K562 (cell line): ENCODE measurements around the gene ACSL3.

Experiments used
- CSDE1 ChIP-seq, 2 experiments: fragments of 450-650 bp; IDR thresholded peaks; 2 replicates each; pipeline ENCODE4 v1.6.1; 2016; ENCODE audit warnings: mild to moderate bottlenecking in 1 of 2
- CTCF ChIP-seq, 3 experiments: IDR thresholded peaks in 2 of 3; conservative IDR thresholded peaks in 1 of 3; 2 replicates each; pipeline ENCODE4 v1.5.1; 2011 to 2012; ENCODE audit warnings: low read length in 3 of 3, mild to moderate bottlenecking in 3 of 3, control low read depth in 2 of 3, improper control_type of control experiment in 1 of 3, inconsistent platforms in 1 of 3, low read depth in 1 of 3, mixed read lengths in 1 of 3, moderate library complexity in 1 of 3; ENCODE audit not compliant: insufficient read depth in 2 of 3
- ELF4 ChIP-seq: fragments of 450-650 bp; formaldehyde crosslinking; IDR thresholded peaks from 2 replicates; pipeline ENCODE4 v1.4.0; 2022; ENCODE audit warnings: missing genetic modification characterization
- KAT7 ChIP-seq: sonication (generic); formaldehyde crosslinking; IDR thresholded peaks from 2 replicates; pipeline ENCODE4 v1.8.0; 2022; ENCODE audit warnings: missing genetic modification reagents, mild to moderate bottlenecking, borderline replicate concordance
- MAFF ChIP-seq: IDR thresholded peaks from 2 replicates; pipeline ENCODE4 v1.6.1; 2012; ENCODE audit warnings: low read length, improper control_type of control experiment
- USF2 ChIP-seq: sonication (generic); formaldehyde crosslinking; IDR thresholded peaks from 2 replicates; pipeline ENCODE4 v1.5.0; 2020; ENCODE audit warnings: missing genetic modification reagents
- VEZF1 ChIP-seq: fragments of 200-800 bp; sonication (Bioruptor generic); IDR thresholded peaks from 2 replicates; pipeline ENCODE4 v1.6.1; 2017; ENCODE audit warnings: missing genetic modification characterization, missing compliant biosample characterization
- ZNF561 ChIP-seq: fragments of 450-650 bp; formaldehyde crosslinking; conservative IDR thresholded peaks from 2 replicates; pipeline ENCODE4 v1.4.0; 2020; ENCODE audit warnings: mild to moderate bottlenecking, moderate library complexity

GRCh38 chr2:222892321-222892720, 31.5 kb downstream of the ACSL3 start:
- no peak for TF ChIP-seq KAT7 (CRISPR knock-in tag)
- no peak for TF ChIP-seq MAFF
- TF ChIP-seq CTCF (IDR thresholded peaks at IDR 0.05 in 2 of 3, conservative IDR thresholded peaks at IDR 0.05 in 1 of 3; ENCODE audit: insufficient read depth in 2 of 3, low read depth in 1 of 3, low read length in 3 of 3), result no peak
- TF ChIP-seq CSDE1 (IDR thresholded peaks at IDR 0.05), result no peak
- no peak for TF ChIP-seq VEZF1
- no peak for TF ChIP-seq ELF4 (CRISPR knock-in tag)
- TF ChIP-seq ZNF561 (CRISPR knock-in tag), result no peak
- TF ChIP-seq USF2 (CRISPR knock-in tag), result no peak
